ENCODE measurements around the gene ETFB. TPM values are rescaled to one million over a fixed set of nuclear protein-coding genes. Genes with fewer than 3 reads are reported as not detected.

ETFB gene
- total RNA-seq (2022; extraction: Qiagen RNA extraction; ENCODE audit: low read depth) = 234 to 272 TPM (median 249 TPM) in 5 replicates

GRCh38 chr19:51365965-51366388 is at the start of gene ETFB:
Gene ETFB, minus strand, starts transcription at chr19:51366388. Its CDS starts 62 bp downstream, at chr19:51366326.

GRCh38 chr19:51387924-51388389 is 21.8 kb upstream of the ETFB start, which contains the start of gene LIM2:
Gene LIM2, minus strand, starts transcription at chr19:51387974. Its CDS starts 531 bp downstream, at chr19:51387443.

DNA sequence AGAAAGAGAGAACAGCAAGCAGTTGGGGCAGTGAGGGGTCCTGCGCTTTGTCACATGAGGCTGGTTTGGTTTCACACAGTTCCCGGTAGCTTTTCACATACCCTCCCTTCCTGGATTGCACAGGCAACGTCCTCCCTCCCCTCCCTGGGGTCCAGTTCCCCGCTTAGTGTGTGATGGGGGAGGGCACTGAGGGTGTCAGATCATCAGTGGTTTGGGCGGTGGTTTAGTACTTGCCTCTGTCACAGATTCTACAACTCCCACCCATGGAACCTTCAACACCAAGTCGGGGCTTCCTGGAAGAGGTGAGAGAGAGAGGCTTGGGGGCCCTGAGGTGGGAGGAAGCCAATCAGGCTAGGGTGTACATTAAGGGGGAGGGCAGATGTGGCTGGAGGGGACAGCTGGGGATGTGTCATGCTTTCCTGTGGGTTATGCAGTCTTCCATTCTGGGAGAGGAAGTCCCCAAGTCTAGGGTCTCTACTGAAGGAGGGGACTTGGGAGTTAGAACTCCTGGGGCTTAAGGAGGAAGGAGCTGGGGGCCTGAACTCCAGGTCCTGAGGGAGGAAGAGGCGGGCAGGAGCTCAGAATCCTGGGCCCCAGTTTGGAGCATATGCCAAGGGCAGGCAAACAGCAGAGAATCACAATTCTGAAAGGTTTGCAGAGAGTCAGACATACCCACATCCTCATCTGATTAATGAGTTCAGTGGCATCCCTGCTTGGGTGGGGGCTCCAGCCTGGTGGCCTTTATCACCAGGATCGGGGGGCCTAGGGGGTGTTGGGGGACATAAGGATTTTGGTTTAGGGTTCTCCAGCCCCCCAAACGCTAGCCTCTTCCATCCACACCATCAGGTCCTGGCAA is 6.7 kb upstream of the ETFB start, which contains the start of gene NKG7:
Gene NKG7 (minus strand): TSS at position 6 of the 856 bp plus-strand sequence. CDS start 119 bp downstream, outside the sequence.

DNA sequence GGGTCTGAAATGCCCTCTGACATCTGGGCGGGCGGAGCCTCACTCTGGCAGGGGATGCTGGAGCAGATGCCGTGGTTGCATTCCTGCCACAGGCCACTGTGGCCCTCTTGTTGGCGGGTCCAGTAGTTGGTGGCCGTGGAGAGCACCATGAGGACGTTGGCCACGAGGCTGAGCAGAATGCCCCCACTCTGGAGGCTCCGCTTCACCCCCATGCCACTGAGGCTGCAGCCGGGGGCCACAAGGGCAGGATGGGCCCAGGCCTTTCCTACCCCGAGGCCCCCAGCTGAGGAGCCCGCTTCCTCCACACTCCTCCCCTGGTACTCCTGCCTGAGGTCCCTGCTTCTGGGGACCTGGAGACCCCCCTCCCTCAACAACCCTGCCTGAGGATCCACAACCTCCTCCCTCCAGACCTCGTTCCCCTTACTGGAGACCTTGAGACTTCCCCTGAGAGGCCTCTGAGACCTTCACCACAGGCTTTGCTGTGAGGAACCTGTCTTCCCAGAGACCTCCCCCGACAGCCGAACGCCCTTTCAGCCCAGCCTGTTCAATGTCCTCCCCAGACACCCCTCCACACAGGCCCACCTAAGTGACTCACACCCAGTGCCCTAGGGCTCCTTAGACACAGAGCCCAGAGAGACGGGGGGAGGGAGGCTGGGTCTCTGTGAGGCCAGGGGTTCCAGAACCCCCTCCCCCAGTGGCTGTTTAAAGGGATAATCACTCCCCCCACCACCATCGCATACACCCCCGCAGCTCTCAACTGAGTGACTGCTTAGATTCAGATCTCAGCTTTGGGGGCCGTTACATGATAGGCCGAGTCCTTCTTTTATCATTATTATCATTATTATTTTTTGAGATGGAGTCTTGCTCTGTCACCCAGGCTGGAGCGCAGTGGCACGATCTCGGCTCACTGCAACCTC is 2.4 kb upstream of the ETFB start, which contains the start of gene CLDND2:
Gene CLDND2 (minus strand): TSS at position 638 of the 917 bp plus-strand sequence. CDS start 426 bp downstream, at position 212.

GRCh38 chr19:51341976-51342580 is 24.1 kb downstream of the ETFB start, which contains the start of gene VSIG10L:
Gene VSIG10L, minus strand, starts transcription at chr19:51342139. Its CDS starts 15 bp downstream, at chr19:51342124.

DNA sequence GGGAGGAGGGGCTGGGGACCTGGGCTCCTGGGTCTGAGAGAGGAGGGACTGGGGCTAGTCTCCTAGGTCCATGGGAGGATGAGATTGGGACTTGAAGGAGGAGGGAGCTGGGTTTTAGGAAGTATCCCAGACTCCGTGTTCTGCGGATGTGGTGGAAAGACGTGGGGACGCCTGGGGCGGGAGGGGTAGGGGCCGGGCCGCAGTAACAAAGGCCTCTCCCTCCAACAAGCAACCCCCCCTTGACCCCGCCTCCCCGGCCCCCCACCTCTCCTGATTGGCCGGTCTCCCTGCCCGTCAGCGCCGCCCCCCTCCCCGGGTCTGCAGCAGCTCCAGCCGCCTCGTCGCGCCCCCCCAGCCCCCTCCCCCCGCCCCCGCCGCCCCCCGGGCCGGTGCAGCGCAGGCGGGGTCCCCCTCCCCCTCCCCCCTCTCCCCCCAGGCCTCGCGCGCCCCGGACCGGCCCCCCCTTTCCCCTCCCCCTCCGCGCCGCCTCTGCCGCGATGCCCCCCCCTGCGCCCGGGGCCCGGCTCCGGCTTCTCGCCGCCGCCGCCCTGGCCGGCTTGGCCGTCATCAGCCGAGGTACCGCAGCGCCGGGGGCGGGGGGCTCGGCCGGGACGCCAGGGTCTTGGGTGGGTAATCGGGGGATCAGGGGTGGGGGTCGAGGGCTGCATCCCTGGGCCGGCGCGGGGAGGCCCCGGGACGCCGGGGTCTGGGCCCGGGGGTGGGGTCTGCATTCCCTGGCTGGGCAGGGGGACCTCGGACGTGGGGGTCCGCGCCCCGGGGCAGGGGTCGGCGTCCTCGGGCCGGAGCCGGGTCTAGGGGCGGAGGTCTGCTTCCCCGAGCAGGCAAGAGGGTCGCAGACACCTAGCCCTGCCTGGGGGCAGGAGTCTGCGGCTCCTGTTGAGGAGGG is 54.6 kb downstream of the ETFB start, which contains the start of gene IGLON5:
Gene IGLON5 (plus strand): TSS at position 294 of the 907 bp plus-strand sequence. CDS start 204 bp downstream, at position 498.

Other genes starting within 250 kb of the ETFB start
- 0.06 to 0.08 TPM in 2 of 5 replicates, not detected in the others for gene SIGLEC9, start 241.5 kb downstream of the ETFB start, total RNA-seq (2022; extraction: Qiagen RNA extraction; ENCODE audit: low read depth)
- not detected in 5 replicates for gene SIGLEC7, start 224.1 kb downstream of the ETFB start, total RNA-seq (2022; extraction: Qiagen RNA extraction; ENCODE audit: low read depth)
- gene CD33, start 141.3 kb downstream of the ETFB start, total RNA-seq (2022; extraction: Qiagen RNA extraction; ENCODE audit: low read depth) = not detected in 5 replicates
- not detected in 5 replicates for gene SIGLECL1, start 115.3 kb downstream of the ETFB start, total RNA-seq (2022; extraction: Qiagen RNA extraction; ENCODE audit: low read depth)
- gene IGLON5, start 54.7 kb downstream of the ETFB start, total RNA-seq (2022; extraction: Qiagen RNA extraction; ENCODE audit: low read depth) = 0.06 to 0.08 TPM (median 0.06 TPM) in 3 of 5 replicates, not detected in the others
- 10.7 to 14.9 TPM (median 14.4 TPM) in 5 replicates for gene VSIG10L, start 24.2 kb downstream of the ETFB start, total RNA-seq (2022; extraction: Qiagen RNA extraction; ENCODE audit: low read depth)
- 5.1 to 14.5 TPM (median 12.4 TPM) in 5 replicates for gene CLDND2, start 2.6 kb upstream of the ETFB start, total RNA-seq (2022; extraction: Qiagen RNA extraction; ENCODE audit: low read depth)
- not detected in 5 replicates for gene NKG7, start 6.3 kb upstream of the ETFB start, total RNA-seq (2022; extraction: Qiagen RNA extraction; ENCODE audit: low read depth)
- not detected in 5 replicates for gene LIM2, start 21.6 kb upstream of the ETFB start, total RNA-seq (2022; extraction: Qiagen RNA extraction; ENCODE audit: low read depth)
- not detected in 5 replicates for gene C19orf84, start 24.2 kb upstream of the ETFB start, total RNA-seq (2022; extraction: Qiagen RNA extraction; ENCODE audit: low read depth)
- 0.08 TPM in 1 of 5 replicates, not detected in the others for gene SIGLEC10, start 51.3 kb upstream of the ETFB start, total RNA-seq (2022; extraction: Qiagen RNA extraction; ENCODE audit: low read depth)
- gene SIGLEC8, start 92.1 kb upstream of the ETFB start, total RNA-seq (2022; extraction: Qiagen RNA extraction; ENCODE audit: low read depth) = not detected in 5 replicates
- not detected in 5 replicates for gene CEACAM18, start 112.2 kb upstream of the ETFB start, total RNA-seq (2022; extraction: Qiagen RNA extraction; ENCODE audit: low read depth)
- not detected in 5 replicates for gene SIGLEC12, start 135.4 kb upstream of the ETFB start, total RNA-seq (2022; extraction: Qiagen RNA extraction; ENCODE audit: low read depth)
- gene SIGLEC6, start 165.3 kb upstream of the ETFB start, total RNA-seq (2022; extraction: Qiagen RNA extraction; ENCODE audit: low read depth) = not detected in 5 replicates
- gene ZNF175, start 204.9 kb upstream of the ETFB start, total RNA-seq (2022; extraction: Qiagen RNA extraction; ENCODE audit: low read depth) = 2.8 to 5.1 TPM (median 4.3 TPM) in 5 replicates